ENCODE measurements around the gene C5AR2. TPM values are rescaled to one million over a fixed set of nuclear protein-coding genes. Genes with fewer than 3 reads are reported as not detected.
A peak's percentile ranks its signal among the peaks of the same experiment; 100 is the strongest.

The C5AR2 gene
- total RNA-seq, 1 donor from 2014 or later = not detected

- DNase-seq (ENCODE audit: low read depth) = no peak
- H3K4me3 ChIP-seq (ENCODE audit: low read depth, low read length) = no peak overlapping the region
- TF ChIP-seq CTCF (conservative IDR thresholded peaks at IDR 0.05; ENCODE audit: low read depth, low read length) = no peak
Observed at GRCh38 chr19:47351548-47351947, 19.6 kb downstream of the C5AR2 start.

- no peak overlapping the region for H3K4me3 ChIP-seq (ENCODE audit: low read depth, low read length)
- no peak for DNase-seq (ENCODE audit: low read depth)
- TF ChIP-seq CTCF (conservative IDR thresholded peaks at IDR 0.05; ENCODE audit: low read depth, low read length) = no peak
Observed at GRCh38 chr19:47352095-47352494, 20.1 kb downstream of the C5AR2 start.

GRCh38 chr19:47353307-47353712 lies 21.3 kb downstream of the C5AR2 start:
- no peak for TF ChIP-seq CTCF (conservative IDR thresholded peaks at IDR 0.05; ENCODE audit: low read depth, low read length)
- DNase-seq (ENCODE audit: low read depth) = no peak

GRCh38 chr19:47356900-47357299 lies 24.9 kb downstream of the C5AR2 start:
- TF ChIP-seq CTCF (conservative IDR thresholded peaks at IDR 0.05; ENCODE audit: low read depth, low read length) = no peak
- no peak for DNase-seq (ENCODE audit: low read depth)
- no peak overlapping the region for H3K4me3 ChIP-seq (ENCODE audit: low read depth, low read length)

More at GRCh38 chr19:47353307-47353712, 21.3 kb downstream of the C5AR2 start:
- H3K4me3 ChIP-seq (ENCODE audit: low read depth, low read length) = no peak overlapping the region

GRCh38 chr19:47357788-47358680 lies 26.1 kb downstream of the C5AR2 start:
- H3K4me3 ChIP-seq (ENCODE audit: low read depth, low read length) = no peak overlapping the region
- peak; percentile 44 for TF ChIP-seq CTCF (conservative IDR thresholded peaks at IDR 0.05; ENCODE audit: low read depth, low read length)
- no peak for DNase-seq (ENCODE audit: low read depth)

GRCh38 chr19:47358936-47359335 lies 27.0 kb downstream of the C5AR2 start:
- no peak for TF ChIP-seq CTCF (conservative IDR thresholded peaks at IDR 0.05; ENCODE audit: low read depth, low read length)
- DNase-seq (ENCODE audit: low read depth) = no peak
- no peak overlapping the region for H3K4me3 ChIP-seq (ENCODE audit: low read depth, low read length)

- no peak overlapping the region for H3K4me3 ChIP-seq (ENCODE audit: low read depth, low read length)
- DNase-seq (ENCODE audit: low read depth) = no peak
- no peak for TF ChIP-seq CTCF (conservative IDR thresholded peaks at IDR 0.05; ENCODE audit: low read depth, low read length)
Observed at GRCh38 chr19:47362321-47362720, 30.3 kb downstream of the C5AR2 start.

All from epithelial cell of proximal tubule (primary cell).